SK-N-SH (cell line): ENCODE data around the gene NEGR1. TPM values are rescaled to one million over a fixed set of nuclear protein-coding genes. Genes with fewer than 3 reads are reported as not detected.

Experiments used
- CTCF ChIA-PET: fragments of 300-600, 350-600 bp; formaldehyde crosslinking; extraction: SDS; loops from one replicate; lab custom pipeline; 2021; lab: Yijun Ruan, JAX
- POLR2A ChIA-PET: fragments of 350-600 bp; sonication (Branson Sonifier 250); formaldehyde crosslinking; extraction: SDS; loops from one replicate; lab custom pipeline; 2020; ENCODE audit warnings: antibody characterized with exemption, inconsistent platforms; lab: Yijun Ruan, JAX
- DNase-seq: peaks from one replicate; pipeline ENCODE4 v3.0.0; 2012
- H2AFZ ChIP-seq: fragments of 200-600 bp; sonication (generic); 2 replicates; pipeline ENCODE4 v1.8.1; 2016; ENCODE audit warnings: antibody characterized with exemption, mild to moderate bottlenecking, low read depth
- H3F3A ChIP-seq: fragments of 200-600 bp; sonication (generic); replicated peaks from 2 replicates; pipeline ENCODE3; 2016; ENCODE audit warnings: antibody characterized with exemption, mild to moderate bottlenecking; ENCODE audit not compliant: insufficient read depth
- H3K27ac ChIP-seq, 2 experiments: fragments of 200-500 bp in 1 of 2; fragments of 200-600 bp in 1 of 2; sonication (Bioruptor generic) in 1 of 2; sonication (generic), shearing (Covaris generic) in 1 of 2; 2 replicates each; pipeline versions ENCODE4 v1.5.1 to v1.6.1; 2014 to 2016; ENCODE audit warnings: low read depth in 2 of 2, inconsistent platforms in 1 of 2, low read length in 1 of 2, mild to moderate bottlenecking in 1 of 2, mixed read lengths in 1 of 2
- H3K27me3 ChIP-seq: fragments of 200-600 bp; sonication (generic), shearing (Covaris generic); 2 replicates; pipeline ENCODE4 v1.6.1; 2016; ENCODE audit warnings: mixed run types; ENCODE audit not compliant: insufficient read depth
- H3K36me3 ChIP-seq, 2 experiments: fragments of 200-500 bp in 1 of 2; fragments of 200-600 bp in 1 of 2; sonication (Bioruptor generic) in 1 of 2; sonication (generic) in 1 of 2; replicated peaks in 1 of 2; 2 replicates each; pipeline versions ENCODE3 to v1.5.1; 2014 to 2016; ENCODE audit warnings: low read length in 1 of 2, mild to moderate bottlenecking in 1 of 2; ENCODE audit not compliant: insufficient read depth in 2 of 2, control insufficient read depth in 1 of 2
- H3K4me1 ChIP-seq, 2 experiments: fragments of 200-500 bp in 1 of 2; fragments of 200-600 bp in 1 of 2; sonication (Bioruptor generic) in 1 of 2; sonication (generic), shearing (Covaris generic) in 1 of 2; 2 replicates each; pipeline versions ENCODE4 v1.5.1 to v1.6.1; 2014 to 2016; ENCODE audit warnings: low read depth in 1 of 2, low read length in 1 of 2, mixed run types in 1 of 2; ENCODE audit not compliant: insufficient read depth in 2 of 2, control insufficient read depth in 1 of 2
- H3K4me2 ChIP-seq: fragments of 200-600 bp; sonication (generic), shearing (Covaris generic); 2 replicates; pipeline ENCODE4 v1.6.1; 2017; ENCODE audit warnings: mixed run types
- H3K4me3 ChIP-seq, 2 experiments: fragments of 200-500 bp in 1 of 2; fragments of 200-600 bp in 1 of 2; sonication (Bioruptor generic) in 1 of 2; sonication (generic), shearing (Covaris generic) in 1 of 2; 2 replicates each; pipeline versions ENCODE4 v1.5.1 to v1.8.1; 2014 to 2016; ENCODE audit warnings: low read depth in 2 of 2, inconsistent platforms in 1 of 2, low read length in 1 of 2, mild to moderate bottlenecking in 1 of 2, mixed read lengths in 1 of 2, moderate library complexity in 1 of 2
- H3K79me2 ChIP-seq: fragments of 200-600 bp; sonication (generic); 2 replicates; pipeline ENCODE4 v1.8.1; 2017; ENCODE audit warnings: mild to moderate bottlenecking; ENCODE audit not compliant: insufficient read depth
- H3K9ac ChIP-seq: fragments of 200-600 bp; sonication (generic); 2 replicates; pipeline ENCODE4 v1.6.1; 2017; ENCODE audit warnings: mixed run types
- H3K9me2 ChIP-seq: fragments of 200-600 bp; sonication (generic); 2 replicates; pipeline ENCODE4 v1.6.1; 2017; ENCODE audit warnings: mixed run types
- H3K9me3 ChIP-seq: fragments of 200-600 bp; sonication (generic); 2 replicates; pipeline ENCODE4 v1.6.1; 2017; ENCODE audit warnings: mixed run types, mild to moderate bottlenecking, moderate library complexity
- H4K20me1 ChIP-seq: fragments of 200-600 bp; sonication (generic); 2 replicates; pipeline ENCODE4 v1.6.1; 2017; ENCODE audit warnings: mild to moderate bottlenecking, mixed run types; ENCODE audit not compliant: insufficient read depth
- CTCF ChIP-seq: fragments of 200-600 bp; sonication (generic); IDR thresholded peaks from 2 replicates; pipeline ENCODE4 v1.6.1; 2017; ENCODE audit warnings: antibody characterized with exemption, mild to moderate bottlenecking, moderate library complexity
- EP300 ChIP-seq, 2 experiments: IDR thresholded peaks; 2 replicates each; pipeline versions ENCODE4 v1.4.0 to v1.6.1; 2012; ENCODE audit warnings: borderline replicate concordance in 1 of 2, low read depth in 1 of 2, low read length in 1 of 2
- FOSL2 ChIP-seq: IDR thresholded peaks from 2 replicates; pipeline ENCODE4 v1.4.0; 2012; ENCODE audit warnings: low read depth, mild to moderate bottlenecking, moderate library complexity, borderline replicate concordance
- FOXJ3 ChIP-seq: sonication (generic); formaldehyde crosslinking; IDR thresholded peaks from 2 replicates; pipeline ENCODE4 v1.5.1; 2020; ENCODE audit warnings: mild to moderate bottlenecking, missing genetic modification reagents
- GABPA ChIP-seq: IDR thresholded peaks from 2 replicates; pipeline ENCODE4 v1.4.0; 2012; ENCODE audit warnings: low read depth, mild to moderate bottlenecking
- MAX ChIP-seq: IDR thresholded peaks from 2 replicates; pipeline ENCODE4 v1.4.0; 2012; ENCODE audit warnings: low read depth
- NRF1 ChIP-seq: IDR thresholded peaks from 2 replicates; pipeline ENCODE4 v1.6.1; 2012; ENCODE audit warnings: low read depth, mild to moderate bottlenecking, low read length
- PBX3 ChIP-seq: IDR thresholded peaks from 2 replicates; pipeline ENCODE4; 2012
- RAD21 ChIP-seq: IDR thresholded peaks from 2 replicates; pipeline ENCODE4 v1.6.1; 2012; ENCODE audit warnings: mild to moderate bottlenecking, low read length
- RCOR1 ChIP-seq: fragments of 150-350 bp; IDR thresholded peaks from 2 replicates; pipeline ENCODE4 v1.6.1; 2017; ENCODE audit warnings: antibody characterized with exemption, low read length
- REST ChIP-seq: IDR thresholded peaks from 2 replicates; pipeline ENCODE4 v1.6.1; 2012; ENCODE audit warnings: mild to moderate bottlenecking, low read depth, low read length, moderate library complexity
- RXRA ChIP-seq: IDR thresholded peaks from 2 replicates; pipeline ENCODE4 v1.4.0; 2012; ENCODE audit warnings: low read depth, mild to moderate bottlenecking, borderline replicate concordance
- SIN3A ChIP-seq: IDR thresholded peaks from 2 replicates; pipeline ENCODE4 v1.6.1; 2012; ENCODE audit warnings: low read depth, mild to moderate bottlenecking, low read length, moderate library complexity, borderline replicate concordance
- SMC3 ChIP-seq: IDR thresholded peaks from 2 replicates; pipeline ENCODE4 v1.6.1; 2012; ENCODE audit warnings: low read depth, low read length, improper control_type of control experiment
- TCF12 ChIP-seq: IDR thresholded peaks from 2 replicates; pipeline ENCODE4 v1.4.0; 2012
- TEAD4 ChIP-seq: IDR thresholded peaks from 2 replicates; pipeline ENCODE4 v1.4.0; 2012; ENCODE audit warnings: mild to moderate bottlenecking, borderline replicate concordance; ENCODE audit not compliant: insufficient read depth
- USF1 ChIP-seq: IDR thresholded peaks from 2 replicates; pipeline ENCODE4 v1.4.0; 2012; ENCODE audit warnings: low read depth, borderline replicate concordance
- YY1 ChIP-seq: IDR thresholded peaks from 2 replicates; pipeline ENCODE4 v1.4.0; 2012; ENCODE audit warnings: low read depth, mild to moderate bottlenecking
- polyA plus RNA-seq, 3 experiments: library from polyadenylated mRNA; depleted of rRNA; stranded (reverse); fragments of >200 nt; gene quantifications; 2 replicates each; pipeline ENCODE4 v1.2.3, GENCODE V29; 2012

Gene NEGR1
- polyA plus RNA-seq, 1 of the 3 experiments (the other 2 are of a cell fraction) = 0.21 TPM

GRCh38 chr1:71532343-71532742 is 750.0 kb downstream of the NEGR1 start (continued):
- TF ChIP-seq RXRA (no peak), CTCF (no peak), PBX3 (no peak), SIN3A (no peak), TCF12 (no peak), RCOR1 (no peak)

- Histone ChIP-seq H3K9me3 (no peaks in the 10 kb centered on the region), H3K9ac (no peak overlapping the region), H2AFZ (no peak overlapping the region)
- TF ChIP-seq YY1 (no peak), GABPA (no peak), TEAD4 (no peak), TCF12 (no peak), RAD21 (no peak), NRF1 (no peak), USF1 (no peak), SIN3A (no peak), REST (no peak), MAX (no peak), EP300 (IDR thresholded peaks at IDR 0.05; ENCODE audit: borderline replicate concordance in 1 of 2, low read depth in 1 of 2, low read length in 1 of 2) (no peak), RXRA (no peak), FOXJ3 (CRISPR knock-in tag) (no peak), RCOR1 (no peak), SMC3 (no peak), FOSL2 (no peak)
- TF ChIP-seq, all 33 proteins: peak for 0
- H3K27ac ChIP-seq = no peak overlapping the region
- no peaks in the 10 kb centered on the region for H3K79me2 ChIP-seq
- peaks cover 4% of the 10 kb centered on the region; the same call in 1 of the 2 replicates for H3K9me2 ChIP-seq
- H4K20me1 ChIP-seq = no peaks in the 10 kb centered on the region
- no peak overlapping the region for H3K4me2 ChIP-seq
- H3K27me3 ChIP-seq = no peaks in the 10 kb centered on the region
- ChIA-PET CTCF (no interaction called here), POLR2A (no interaction called here)
- H3K36me3 ChIP-seq = no peaks in the 10 kb centered on the region
- H3F3A ChIP-seq = no peaks in the 10 kb centered on the region
- no peak for DNase-seq
- H3K4me1 ChIP-seq = no peaks in the 10 kb centered on the region
- no peak overlapping the region for H3K4me3 ChIP-seq
Measured at GRCh38 chr1:71526824-71527223, 755.5 kb downstream of the NEGR1 start.
